ENCODE results near the gene IGSF1. TPM values are rescaled to one million over a fixed set of nuclear protein-coding genes. Genes with fewer than 3 reads are reported as not detected.

IGSF1 gene
- total RNA-seq, 1 experiment from 2014 or later: not detected

DNA sequence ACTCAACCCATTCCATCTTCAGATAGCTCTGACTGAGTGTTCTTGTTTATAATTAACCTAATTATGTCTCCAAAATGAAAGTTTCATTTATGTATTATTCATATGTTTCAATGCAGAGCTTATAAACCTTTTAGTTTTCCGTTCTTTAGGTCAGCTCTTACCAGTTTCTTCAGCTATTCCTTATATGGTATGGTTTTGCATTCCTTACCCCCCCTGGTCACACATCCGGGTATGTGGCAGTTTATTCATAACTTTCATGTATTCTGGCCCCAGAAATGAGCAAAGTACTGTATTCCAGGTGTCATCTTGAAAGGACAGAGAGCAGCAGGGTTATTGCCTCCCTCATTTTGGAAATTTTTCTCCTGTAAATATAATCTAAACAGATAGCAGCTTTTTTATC lies 16.8 kb upstream of the IGSF1 start:
- no peaks in the 10 kb centered on the region for H3K36me3 ChIP-seq (ENCODE audit: low read depth, low read length)
- TF ChIP-seq EZH2 (IDR thresholded peaks at IDR 0.05; ENCODE audit: low read length, unreplicated experiment) (no peak), EZH2phosphoT487 (IDR thresholded peaks at IDR 0.05; ENCODE audit: borderline replicate concordance, low read length) (no peak), CTCF (conservative IDR thresholded peaks at IDR 0.05; ENCODE audit: low read depth, low read length) (no peak)
- intact Hi-C loops (cut with micrococcal nuclease): no loop called here

GRCh38 chrX:131302701-131303100 lies 13.6 kb upstream of the IGSF1 start:
- TF ChIP-seq EZH2 (IDR thresholded peaks at IDR 0.05; ENCODE audit: low read length, unreplicated experiment): no peak
- TF ChIP-seq EZH2phosphoT487 (IDR thresholded peaks at IDR 0.05; ENCODE audit: borderline replicate concordance, low read length): no peak
- no peak for TF ChIP-seq CTCF (conservative IDR thresholded peaks at IDR 0.05; ENCODE audit: low read depth, low read length)
- Histone ChIP-seq H3K4me1 (ENCODE audit: insufficient read depth, low read length) (no peaks in the 10 kb centered on the region), H3K27ac (ENCODE audit: low read length) (no peak overlapping the region), H3K9ac (ENCODE audit: low read length) (no peak overlapping the region), H4K20me1 (ENCODE audit: low read length) (no peaks in the 10 kb centered on the region), H2AFZ (ENCODE audit: low read length) (no peak overlapping the region), H3K27me3 (ENCODE audit: low read length) (no peaks in the 10 kb centered on the region), H3K79me2 (ENCODE audit: low read length) (no peaks in the 10 kb centered on the region), H3K4me2 (ENCODE audit: low read length) (no peak overlapping the region), H3K9me2 (replicated peaks; ENCODE audit: low read length) (no peaks in the 10 kb centered on the region), H3K4me3 (ENCODE audit: low read length) (no peak overlapping the region), H3K9me3 (ENCODE audit: low read length) (no peaks in the 10 kb centered on the region), H3K36me3 (ENCODE audit: low read depth, low read length) (no peaks in the 10 kb centered on the region), H3F3A (ENCODE audit: low read length, unreplicated experiment) (no peaks in the 10 kb centered on the region)
- ATAC-seq: no peak
- CTCF ChIA-PET: no interaction called here
- no peak for DNase-seq
- intact Hi-C loops (cut with micrococcal nuclease): no loop called here
- no TSS peak for BruUV-seq (replicated peaks)
- POLR2A ChIA-PET (ENCODE audit: unreplicated experiment): no interaction called here

More for the DNA sequence above, 16.8 kb upstream of the IGSF1 start:
- BruUV-seq (replicated peaks): no TSS peak
- POLR2A ChIA-PET (ENCODE audit: unreplicated experiment): no interaction called here
- Histone ChIP-seq H3K9me3 (ENCODE audit: low read length) (no peaks in the 10 kb centered on the region), H3K9ac (ENCODE audit: low read length) (no peak overlapping the region), H3K27ac (ENCODE audit: low read length) (no peak overlapping the region), H3K9me2 (replicated peaks; ENCODE audit: low read length) (no peaks in the 10 kb centered on the region), H4K20me1 (ENCODE audit: low read length) (no peaks in the 10 kb centered on the region), H3K4me1 (ENCODE audit: insufficient read depth, low read length) (no peaks in the 10 kb centered on the region), H3K79me2 (ENCODE audit: low read length) (no peaks in the 10 kb centered on the region), H3K27me3 (ENCODE audit: low read length) (no peaks in the 10 kb centered on the region), H2AFZ (ENCODE audit: low read length) (no peak overlapping the region), H3K4me2 (ENCODE audit: low read length) (no peak overlapping the region), H3K4me3 (ENCODE audit: low read length) (no peak overlapping the region), H3F3A (ENCODE audit: low read length, unreplicated experiment) (no peaks in the 10 kb centered on the region)
- ATAC-seq: no peak
- CTCF ChIA-PET: no interaction called here
- no peak for DNase-seq

DNA sequence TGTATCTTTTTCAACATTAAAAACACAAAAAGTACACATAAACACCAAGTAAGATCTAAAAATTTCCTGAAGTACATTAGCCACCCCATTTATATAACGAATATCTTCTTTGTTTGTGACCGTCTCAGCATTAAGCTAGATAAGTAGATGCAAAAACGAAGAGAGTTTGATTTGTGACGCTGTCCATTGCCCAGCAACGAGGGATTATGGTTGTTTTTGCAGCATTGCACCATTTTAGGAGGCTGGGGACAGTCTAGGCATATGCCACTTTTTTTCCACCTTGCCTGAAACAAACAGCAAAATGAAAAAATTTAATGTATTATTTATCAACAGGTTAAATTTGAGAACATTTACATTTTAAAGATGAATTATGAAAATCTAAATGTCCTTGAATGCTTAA lies 12.0 kb upstream of the IGSF1 start:
- Histone ChIP-seq H3K27ac (ENCODE audit: low read length) (no peak overlapping the region), H3F3A (ENCODE audit: low read length, unreplicated experiment) (no peaks in the 10 kb centered on the region), H3K79me2 (ENCODE audit: low read length) (no peaks in the 10 kb centered on the region), H3K27me3 (ENCODE audit: low read length) (no peaks in the 10 kb centered on the region), H3K9ac (ENCODE audit: low read length) (no peak overlapping the region), H3K9me2 (replicated peaks; ENCODE audit: low read length) (no peaks in the 10 kb centered on the region), H3K4me1 (ENCODE audit: insufficient read depth, low read length) (no peaks in the 10 kb centered on the region), H3K9me3 (ENCODE audit: low read length) (no peaks in the 10 kb centered on the region), H3K4me2 (ENCODE audit: low read length) (no peak overlapping the region), H3K36me3 (ENCODE audit: low read depth, low read length) (no peaks in the 10 kb centered on the region), H2AFZ (ENCODE audit: low read length) (no peak overlapping the region), H3K4me3 (ENCODE audit: low read length) (no peak overlapping the region), H4K20me1 (ENCODE audit: low read length) (no peaks in the 10 kb centered on the region)
- BruUV-seq (replicated peaks): no TSS peak
- ChIA-PET POLR2A (ENCODE audit: unreplicated experiment) (no interaction called here), CTCF (no interaction called here)
- no peak for DNase-seq
- no peak for ATAC-seq
- intact Hi-C loops (cut with micrococcal nuclease): no loop called here
- TF ChIP-seq EZH2 (IDR thresholded peaks at IDR 0.05; ENCODE audit: low read length, unreplicated experiment): no peak
- no peak for TF ChIP-seq EZH2phosphoT487 (IDR thresholded peaks at IDR 0.05; ENCODE audit: borderline replicate concordance, low read length)
- TF ChIP-seq CTCF (conservative IDR thresholded peaks at IDR 0.05; ENCODE audit: low read depth, low read length): no peak
